Measurements from ENCODE around the gene CDK9. TPM values are rescaled to one million over a fixed set of nuclear protein-coding genes. Genes with fewer than 3 reads are reported as not detected.

The CDK9 gene
- total RNA-seq, 1 experiment from 2014 or later = 37.3 TPM

GRCh38 chr9:127753622-127754021 is 32.2 kb upstream of the CDK9 start:
- intact Hi-C loops (cut with micrococcal nuclease) = no loop called here
- no peak overlapping the region for H3K27ac ChIP-seq (ENCODE audit: low read length)
- H3K9ac ChIP-seq (ENCODE audit: low read length) = no peak overlapping the region
- H3K4me3 ChIP-seq (ENCODE audit: low read length) = no peak overlapping the region
- TF ChIP-seq CTCF (conservative IDR thresholded peaks at IDR 0.05; ENCODE audit: low read depth, low read length) = no peak
- no peak for TF ChIP-seq EZH2phosphoT487 (IDR thresholded peaks at IDR 0.05; ENCODE audit: borderline replicate concordance, low read length)
- no peak for TF ChIP-seq EZH2 (IDR thresholded peaks at IDR 0.05; ENCODE audit: low read length, unreplicated experiment)
- ATAC-seq (no peak), DNase-seq (no peak)
- peaks cover 20% of the 10 kb centered on the region for H3K27me3 ChIP-seq (ENCODE audit: low read length)
- no peaks in the 10 kb centered on the region for H3K9me2 ChIP-seq (replicated peaks; ENCODE audit: low read length)
- ChIA-PET POLR2A (ENCODE audit: unreplicated experiment) (no interaction called here), CTCF (no interaction called here)
- H3F3A ChIP-seq (ENCODE audit: low read length, unreplicated experiment) = no peaks in the 10 kb centered on the region
- H3K4me2 ChIP-seq (ENCODE audit: low read length) = no peak overlapping the region
- H4K20me1 ChIP-seq (ENCODE audit: low read length) = no peaks in the 10 kb centered on the region
- BruUV-seq (replicated peaks) = no TSS peak
- no peaks in the 10 kb centered on the region for H3K9me3 ChIP-seq (ENCODE audit: low read length)
- H3K36me3 ChIP-seq (ENCODE audit: low read depth, low read length) = no peaks in the 10 kb centered on the region
- H3K4me1 ChIP-seq (ENCODE audit: insufficient read depth, low read length) = no peaks in the 10 kb centered on the region
- no peaks in the 10 kb centered on the region for H3K79me2 ChIP-seq (ENCODE audit: low read length)
- no peak overlapping the region for H2AFZ ChIP-seq (ENCODE audit: low read length)

- ATAC-seq (no peak), DNase-seq (no peak)
- no peaks in the 10 kb centered on the region for H3K4me1 ChIP-seq (ENCODE audit: insufficient read depth, low read length)
- H3K4me2 ChIP-seq (ENCODE audit: low read length) = no peak overlapping the region
- H3F3A ChIP-seq (ENCODE audit: low read length, unreplicated experiment) = no peaks in the 10 kb centered on the region
- H3K9me3 ChIP-seq (ENCODE audit: low read length) = no peaks in the 10 kb centered on the region
- H2AFZ ChIP-seq (ENCODE audit: low read length) = no peak overlapping the region
- no peak for TF ChIP-seq EZH2phosphoT487 (IDR thresholded peaks at IDR 0.05; ENCODE audit: borderline replicate concordance, low read length)
- no peak for TF ChIP-seq EZH2 (IDR thresholded peaks at IDR 0.05; ENCODE audit: low read length, unreplicated experiment)
- no peak for TF ChIP-seq CTCF (conservative IDR thresholded peaks at IDR 0.05; ENCODE audit: low read depth, low read length)
- H3K27me3 ChIP-seq (ENCODE audit: low read length) = peaks cover 20% of the 10 kb centered on the region
- H4K20me1 ChIP-seq (ENCODE audit: low read length) = no peaks in the 10 kb centered on the region
- H3K79me2 ChIP-seq (ENCODE audit: low read length) = no peaks in the 10 kb centered on the region
- H3K9ac ChIP-seq (ENCODE audit: low read length) = no peak overlapping the region
- POLR2A ChIA-PET (ENCODE audit: unreplicated experiment) = no interaction called here
- no TSS peak for BruUV-seq (replicated peaks)
- CTCF ChIA-PET = no interaction called here
- intact Hi-C loops (cut with micrococcal nuclease) = no loop called here
- no peaks in the 10 kb centered on the region for H3K36me3 ChIP-seq (ENCODE audit: low read depth, low read length)
- H3K4me3 ChIP-seq (ENCODE audit: low read length) = no peak overlapping the region
- no peak overlapping the region for H3K27ac ChIP-seq (ENCODE audit: low read length)
- no peaks in the 10 kb centered on the region for H3K9me2 ChIP-seq (replicated peaks; ENCODE audit: low read length)
Observed at GRCh38 chr9:127754099-127755060, 31.5 kb upstream of the CDK9 start.

All from PC-3 (cell line).